ENCODE results near the gene NEK10.

DNA sequence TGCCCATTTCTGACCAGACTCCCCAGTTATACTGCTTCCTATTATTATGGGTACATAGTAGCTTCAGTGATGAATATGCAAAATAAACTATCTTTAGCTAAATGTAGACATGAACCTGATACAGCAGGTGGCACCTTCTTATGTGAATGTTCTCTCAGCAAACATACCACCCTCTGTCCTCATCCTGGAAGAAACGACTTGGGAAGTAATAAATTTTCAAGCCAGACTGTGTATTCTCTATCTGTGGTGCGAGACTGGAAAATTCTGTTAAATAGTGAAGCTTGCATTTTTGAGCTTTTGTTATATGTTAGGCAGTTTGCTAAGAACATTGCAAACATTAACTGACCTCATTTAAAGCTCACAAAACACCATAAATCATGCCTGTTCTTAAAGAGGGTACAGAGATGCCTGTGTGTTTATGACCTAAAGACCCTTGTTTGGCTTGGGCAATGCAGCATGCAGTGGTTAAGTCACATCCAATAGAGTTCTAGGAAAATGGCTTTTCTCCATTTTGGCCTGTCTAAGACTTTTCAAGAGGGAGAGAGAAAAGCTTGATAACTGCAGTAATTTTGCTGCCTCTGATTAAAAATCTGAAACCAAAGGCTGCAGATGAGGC is 287.1 kb downstream of the NEK10 start:
- TF ChIP-seq, protein P1, sequence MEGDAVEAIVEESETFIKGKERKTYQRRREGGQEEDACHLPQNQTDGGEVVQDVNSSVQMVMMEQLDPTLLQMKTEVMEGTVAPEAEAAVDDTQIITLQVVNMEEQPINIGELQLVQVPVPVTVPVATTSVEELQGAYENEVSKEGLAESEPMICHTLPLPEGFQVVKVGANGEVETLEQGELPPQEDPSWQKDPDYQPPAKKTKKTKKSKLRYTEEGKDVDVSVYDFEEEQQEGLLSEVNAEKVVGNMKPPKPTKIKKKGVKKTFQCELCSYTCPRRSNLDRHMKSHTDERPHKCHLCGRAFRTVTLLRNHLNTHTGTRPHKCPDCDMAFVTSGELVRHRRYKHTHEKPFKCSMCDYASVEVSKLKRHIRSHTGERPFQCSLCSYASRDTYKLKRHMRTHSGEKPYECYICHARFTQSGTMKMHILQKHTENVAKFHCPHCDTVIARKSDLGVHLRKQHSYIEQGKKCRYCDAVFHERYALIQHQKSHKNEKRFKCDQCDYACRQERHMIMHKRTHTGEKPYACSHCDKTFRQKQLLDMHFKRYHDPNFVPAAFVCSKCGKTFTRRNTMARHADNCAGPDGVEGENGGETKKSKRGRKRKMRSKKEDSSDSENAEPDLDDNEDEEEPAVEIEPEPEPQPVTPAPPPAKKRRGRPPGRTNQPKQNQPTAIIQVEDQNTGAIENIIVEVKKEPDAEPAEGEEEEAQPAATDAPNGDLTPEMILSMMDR (conservative IDR thresholded peaks at IDR 0.05; ENCODE audit: low read length), result no peak
- TF ChIP-seq EZH2phosphoT487 (IDR thresholded peaks at IDR 0.05; ENCODE audit: borderline replicate concordance), result no peak

Measured in Loucy (cell line).